HG03139 (cell line): ENCODE data around the gene MIER1.
"Not testable (repeated sequence)": the region's sequence is repeated elsewhere in the genome, so short reads cannot be mapped to it uniquely, and the experiment has no call there.

ENCODE experiments used
- ATAC-seq: cut with Tn5 transposase; IDR thresholded peaks from one replicate; pipeline ENCODE4 v1.9.1; 2021; ENCODE audit not compliant: unreplicated experiment

Gene MIER1

DNA sequence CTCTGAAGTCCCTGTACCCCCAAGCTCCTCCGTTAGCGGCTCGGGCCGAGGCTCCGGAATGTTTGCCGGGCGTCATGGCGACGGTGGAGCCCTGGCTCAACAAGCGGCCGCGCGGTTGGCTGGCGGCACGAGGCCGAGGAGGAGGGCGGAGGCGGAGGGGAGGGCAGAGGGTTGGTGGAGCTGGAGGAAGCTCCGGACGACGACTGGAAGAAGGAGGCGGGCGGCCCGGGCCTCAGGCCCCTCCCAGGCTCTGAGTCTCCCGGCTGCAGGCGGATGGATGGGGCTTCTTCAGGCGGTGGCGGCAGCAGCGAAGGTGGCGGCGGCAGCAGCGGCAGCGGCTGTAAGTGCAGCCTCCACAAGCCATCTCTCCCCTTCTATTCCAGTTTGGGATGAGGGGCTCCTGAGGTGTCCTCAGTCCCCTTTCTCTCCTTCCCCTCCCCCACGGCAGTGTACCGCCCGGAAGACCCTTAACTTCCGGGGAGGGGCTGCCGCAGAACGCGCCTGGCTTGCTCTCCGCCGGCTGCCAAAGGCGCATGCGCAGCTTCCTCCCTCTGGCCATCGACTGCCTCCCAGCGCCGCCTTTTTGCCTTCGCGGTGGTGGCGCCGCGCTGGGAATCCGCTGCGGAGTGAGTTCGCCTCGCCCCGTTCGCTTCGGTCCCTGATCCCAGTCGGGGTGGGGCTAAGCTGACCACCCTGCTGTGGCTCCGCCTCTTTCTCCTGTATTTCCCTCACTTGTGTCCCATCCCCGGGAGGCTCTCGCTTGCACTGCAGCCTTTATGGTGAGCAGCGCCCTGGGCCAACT lies at the start of gene MIER1, which contains the start of gene DNAI4:
Gene MIER1 (plus strand): TSS at position 235 of the 802 bp plus-strand sequence. CDS start 39 bp downstream, at position 274.
Gene DNAI4 (minus strand): TSS at position 101 of the 802 bp plus-strand sequence. CDS start 25 bp downstream, at position 76.
- peak; percentile 97 for ATAC-seq

DNA sequence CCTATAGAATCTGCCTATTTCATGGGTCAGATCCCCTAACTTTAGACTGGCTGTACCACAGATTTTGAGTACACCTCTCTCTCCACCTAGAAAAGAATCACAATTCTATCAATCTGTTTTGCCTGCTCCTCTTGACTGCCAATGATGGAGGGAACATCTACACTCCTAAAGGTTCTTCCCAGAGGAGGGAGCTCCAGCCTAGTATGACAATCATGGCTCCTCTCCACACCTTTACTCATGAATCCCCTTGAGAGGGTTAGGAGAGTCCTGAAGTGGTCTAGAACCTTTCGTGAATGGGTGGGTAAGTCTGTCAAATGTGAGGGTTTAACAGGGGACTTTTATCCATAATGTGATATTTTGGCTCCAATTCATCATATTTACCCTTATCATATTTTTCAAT lies 48.1 kb upstream of the MIER1 start:
- ATAC-seq: no peak

- ATAC-seq: no peak
Measured at GRCh38 chr1:66889030-66889429, 35.8 kb upstream of the MIER1 start.

DNA sequence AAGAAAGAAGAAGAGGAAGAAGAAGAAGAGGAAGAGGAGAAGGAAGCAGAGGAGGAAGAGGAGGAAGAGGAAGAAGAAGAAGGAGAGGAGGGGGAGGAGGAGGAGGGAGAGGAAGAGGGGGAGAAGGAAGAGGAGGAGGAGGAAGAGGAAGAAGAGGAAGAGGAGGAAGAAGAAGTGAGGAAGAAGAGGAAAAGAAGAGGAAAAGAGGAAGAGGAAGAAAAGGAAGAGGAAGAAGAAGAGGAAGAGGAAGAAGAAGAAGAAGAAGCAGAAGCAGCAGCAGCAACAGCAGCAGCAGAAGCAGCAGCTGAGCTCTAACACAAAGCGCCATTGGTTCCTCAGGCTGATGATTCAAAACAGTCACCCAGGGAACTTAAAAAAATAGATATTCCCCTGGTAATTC lies 34.2 kb upstream of the MIER1 start:
- ATAC-seq: no peak

- ATAC-seq: no peak
Measured at GRCh38 chr1:66893712-66894111, 31.1 kb upstream of the MIER1 start.

GRCh38 chr1:66915203-66915602 lies 9.6 kb upstream of the MIER1 start:
- not testable (repeated sequence) for ATAC-seq

- ATAC-seq: no peak
Measured at GRCh38 chr1:66916320-66916719, 8.5 kb upstream of the MIER1 start.

GRCh38 chr1:66917476-66917875 lies 7.3 kb upstream of the MIER1 start:
- no peak for ATAC-seq

- ATAC-seq: no peak
Measured at GRCh38 chr1:66919063-66919462, 5.7 kb upstream of the MIER1 start.

- ATAC-seq: no peak
Measured at GRCh38 chr1:66919828-66920227, 5.0 kb upstream of the MIER1 start.

DNA sequence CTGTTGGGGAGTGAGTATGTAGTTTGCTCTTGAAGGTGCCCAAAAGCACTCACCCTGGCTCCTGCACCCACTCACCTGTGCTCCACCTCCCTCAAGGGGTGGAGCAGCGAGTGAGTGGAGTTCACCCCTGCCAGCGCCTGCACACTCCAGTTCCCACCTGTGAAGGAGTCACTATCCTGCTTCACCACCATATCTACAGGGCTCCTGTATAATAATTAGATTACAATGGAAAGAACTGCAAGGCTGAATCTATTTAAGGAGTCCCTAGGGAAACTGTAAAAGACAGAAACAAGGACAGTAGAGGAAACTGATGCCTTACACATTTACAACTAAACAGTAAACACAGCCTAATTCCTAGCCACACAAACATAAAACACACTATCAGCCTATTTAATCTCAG lies 4.2 kb upstream of the MIER1 start:
- ATAC-seq: no peak

GRCh38 chr1:66925558-66925910 lies 744 bp downstream of the MIER1 start:
- no peak for ATAC-seq

GRCh38 chr1:66925944-66926343 lies 1.2 kb downstream of the MIER1 start:
- no peak for ATAC-seq

DNA sequence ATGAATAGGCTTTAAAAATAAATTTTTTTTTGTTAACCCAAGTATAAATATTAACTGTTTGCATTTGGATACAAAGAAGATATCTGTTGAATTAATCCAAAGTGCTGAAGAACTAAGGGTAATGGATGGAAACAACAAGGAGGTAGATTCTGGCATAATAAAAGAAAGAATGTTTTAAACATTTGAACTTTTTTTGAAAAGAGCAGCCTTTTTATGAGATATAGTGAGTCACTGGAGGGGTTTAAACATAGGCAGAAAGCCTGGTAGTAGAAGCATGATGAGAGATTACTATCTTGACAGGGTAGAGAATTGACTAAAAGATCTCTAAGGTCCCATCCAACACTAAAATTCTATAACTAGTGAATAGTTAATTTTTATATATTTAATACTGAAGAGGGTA lies 2.7 kb downstream of the MIER1 start:
- no peak for ATAC-seq

GRCh38 chr1:66929146-66929688 lies 4.4 kb downstream of the MIER1 start:
- ATAC-seq: no peak

DNA sequence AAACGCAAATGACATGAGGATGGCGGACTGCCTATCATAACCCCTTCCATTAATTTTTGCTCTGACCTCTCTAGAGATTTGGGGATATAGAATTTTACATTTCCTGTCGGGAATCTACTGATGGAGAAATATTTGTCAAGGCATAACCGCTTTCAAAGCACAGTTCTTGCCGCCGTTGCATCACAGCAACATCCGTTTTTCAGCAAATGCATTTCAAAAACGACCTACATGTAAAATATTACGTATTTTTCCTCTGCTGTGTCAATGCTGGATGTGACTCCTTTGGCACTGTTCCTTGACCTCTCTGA lies 4.9 kb downstream of the MIER1 start:
- ATAC-seq: no peak

GRCh38 chr1:66929999-66930822 lies 5.4 kb downstream of the MIER1 start:
- ATAC-seq: peak; percentile 70

DNA sequence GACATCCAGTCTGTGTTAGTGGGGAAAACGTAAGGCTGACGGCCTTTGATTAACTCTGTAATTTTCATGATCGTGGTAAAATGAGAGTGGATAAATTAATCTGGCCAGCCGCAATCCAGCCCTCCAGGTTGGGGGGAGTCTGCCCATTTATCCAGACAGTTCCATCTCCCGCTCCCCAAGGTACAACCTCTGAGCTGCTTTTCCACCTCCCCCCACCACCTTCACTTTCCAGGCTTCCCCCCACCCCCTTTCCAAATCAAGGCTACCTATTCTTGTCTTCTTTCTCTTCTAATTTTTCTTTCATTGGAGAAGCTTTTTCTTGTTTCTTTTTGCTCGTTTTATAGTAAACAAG lies 6.0 kb downstream of the MIER1 start:
- ATAC-seq: no peak

- no peak for ATAC-seq
Measured at GRCh38 chr1:66931590-66931989, 6.8 kb downstream of the MIER1 start.

DNA sequence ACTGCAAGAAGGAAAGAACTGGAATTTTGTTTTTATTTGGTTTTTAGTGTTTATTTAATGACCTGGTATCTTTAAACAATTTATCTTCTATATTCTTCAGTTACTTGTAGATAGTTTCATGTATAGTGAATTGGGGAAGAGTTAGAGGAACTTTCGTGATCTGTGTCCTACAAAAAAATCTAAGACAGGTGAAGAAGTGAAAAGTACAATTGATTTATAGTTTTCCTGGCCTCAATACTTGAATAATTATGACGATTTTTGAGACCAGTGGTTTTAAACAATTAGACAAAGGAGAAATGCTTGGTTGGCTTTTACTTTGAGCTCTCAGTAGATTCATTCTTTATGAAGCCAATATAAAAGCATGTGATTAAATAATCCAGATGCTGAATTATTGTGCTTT lies 7.5 kb downstream of the MIER1 start:
- no peak for ATAC-seq

DNA sequence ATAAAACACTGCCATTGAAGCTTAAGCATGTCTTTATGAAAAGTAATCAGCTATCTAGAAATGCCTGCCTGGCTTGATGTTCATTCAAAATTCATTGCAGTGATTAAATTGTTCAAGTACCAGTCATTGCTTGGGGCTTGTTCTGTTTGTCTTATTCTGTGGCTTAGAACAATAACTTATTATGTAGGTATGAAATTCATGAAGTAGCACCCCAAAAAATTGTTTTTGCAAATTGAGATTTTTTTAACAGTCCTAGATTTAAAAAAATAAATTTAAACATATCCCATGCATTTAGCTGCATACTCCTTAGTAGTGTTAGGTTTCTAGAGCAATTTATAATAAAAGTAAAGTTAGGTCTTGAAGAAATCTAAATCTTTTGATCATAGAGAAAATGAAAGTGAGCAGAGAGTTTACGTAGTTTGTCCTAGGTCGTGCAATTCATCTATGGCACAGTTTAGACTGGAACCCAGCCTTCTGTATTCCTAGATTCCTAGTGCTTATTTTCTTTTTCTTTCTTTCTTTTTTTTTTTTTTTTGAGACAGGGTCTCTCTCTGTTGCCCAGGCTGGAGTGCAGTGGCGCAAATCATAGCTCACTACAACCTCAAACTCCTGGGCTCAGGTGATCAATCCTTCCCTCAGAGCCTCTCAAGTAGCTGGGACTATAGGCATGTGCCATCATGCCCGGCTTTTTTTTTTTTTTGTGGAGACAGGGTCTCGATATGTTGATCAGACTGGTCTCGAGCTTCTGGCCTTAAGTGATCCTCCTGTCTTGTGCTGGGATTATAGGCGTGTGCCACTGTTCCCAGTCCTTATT lies 9.3 kb downstream of the MIER1 start:
- ATAC-seq: no peak
